ENCODE results near the gene WFDC6. TPM values are rescaled to one million over a fixed set of nuclear protein-coding genes. Genes with fewer than 3 reads are reported as not detected.

The WFDC6 gene
- total and polyA plus RNA-seq, 2 of the 8 experiments (the other 6 are each of a cell fraction or from before 2014, with no cell fraction given) = not detected

GRCh38 chr20:45495501-45495941 lies 43.8 kb downstream of the WFDC6 start (continued):
- TF ChIP-seq CHD7 (IDR thresholded peaks at IDR 0.05; ENCODE audit: insufficient replicate concordance, low read length) (no peak), RBBP5 (IDR thresholded peaks at IDR 0.05; ENCODE audit: borderline replicate concordance, low read depth, low read length) (no peak), POLR2AphosphoS5 (IDR thresholded peaks at IDR 0.05; ENCODE audit: low read depth, low read length) (no peak)
